HEK293 (cell line): ENCODE results near the gene SGF29.
"Not testable (repeated sequence)": the region's sequence is repeated elsewhere in the genome, so short reads cannot be mapped to it uniquely, and the experiment has no call there.

Source experiments
- CTCF ChIA-PET: fragments of 350-600 bp; formaldehyde crosslinking; extraction: SDS; loops from one replicate; lab custom pipeline; 2021; ENCODE audit warnings: antibody characterized with exemption; lab: Yijun Ruan, JAX
- POLR2A ChIA-PET: fragments of 300-600 bp; formaldehyde crosslinking; extraction: SDS; loops from one replicate; lab custom pipeline; 2020; ENCODE audit warnings: antibody characterized with exemption, inconsistent platforms; lab: Yijun Ruan, JAX
- H3K27ac ChIP-seq: fragments of 200-500 bp; sonication (Bioruptor generic); 2 replicates; pipeline ENCODE4 v1.5.1; 2014; ENCODE audit warnings: low read depth, low read length, control low read depth, inconsistent platforms; ENCODE audit errors: extremely low read depth
- H3K36me3 ChIP-seq, 2 experiments: fragments of 200-500 bp in 1 of 2; sonication (Bioruptor generic) in 1 of 2; 1 replicate in 1 of 2; 2 replicates in 1 of 2; pipeline ENCODE4 v1.5.1; 2014 to 2017; ENCODE audit warnings: inconsistent platforms in 2 of 2, low read length in 2 of 2; ENCODE audit not compliant: control insufficient read depth in 2 of 2, insufficient read depth in 1 of 2
- H3K4me1 ChIP-seq: fragments of 200-500 bp; sonication (Bioruptor generic); 2 replicates; pipeline ENCODE4 v1.5.1; 2014; ENCODE audit warnings: mild to moderate bottlenecking, low read length, inconsistent platforms; ENCODE audit not compliant: control insufficient read depth, insufficient read depth
- H3K4me3 ChIP-seq: 2 replicates; pipeline ENCODE4 v1.5.1; 2011; ENCODE audit warnings: low read depth, mild to moderate bottlenecking, control low read depth, low read length, moderate library complexity
- H3K9me3 ChIP-seq: fragments of 200-500 bp; sonication (Bioruptor generic); 2 replicates; pipeline ENCODE4 v1.5.1; 2014; ENCODE audit warnings: low read depth, low read length, inconsistent platforms; ENCODE audit not compliant: control insufficient read depth, insufficient read depth
- EGR2 ChIP-seq: fragments of 450-650 bp; formaldehyde crosslinking; IDR thresholded peaks from 2 replicates; pipeline ENCODE4 v1.5.1; 2016; ENCODE audit warnings: low read depth, missing biosample characterization, missing genetic modification characterization
- IKZF3 ChIP-seq: fragments of 450-650 bp; IDR thresholded peaks from 2 replicates; pipeline ENCODE4 v1.5.0; 2018; ENCODE audit warnings: missing biosample characterization, mild to moderate bottlenecking, missing genetic modification characterization, moderate library complexity
- OVOL3 ChIP-seq: fragments of 450-650 bp; formaldehyde crosslinking; IDR thresholded peaks from 2 replicates; pipeline ENCODE4 v1.5.1; 2016; ENCODE audit warnings: missing biosample characterization, missing genetic modification characterization
- SCRT2 ChIP-seq: fragments of 450-650 bp; formaldehyde crosslinking; IDR thresholded peaks from 2 replicates; pipeline ENCODE4 v1.5.1; 2016; ENCODE audit warnings: missing biosample characterization, missing genetic modification characterization
- ZBTB11 ChIP-seq: fragments of 450-650 bp; formaldehyde crosslinking; conservative IDR thresholded peaks from 2 replicates; pipeline ENCODE4 v1.5.1; 2016; ENCODE audit warnings: low read depth, missing biosample characterization, missing genetic modification characterization
- ZBTB17 ChIP-seq: fragments of 450-650 bp; formaldehyde crosslinking; IDR thresholded peaks from 2 replicates; pipeline ENCODE4 v1.5.1; 2016; ENCODE audit warnings: missing biosample characterization, missing genetic modification characterization
- ZBTB26 ChIP-seq: fragments of 450-650 bp; formaldehyde crosslinking; optimal IDR thresholded peaks from 2 replicates; pipeline ENCODE3; 2016; ENCODE audit warnings: missing biosample characterization, mild to moderate bottlenecking, missing genetic modification characterization
- ZBTB8A ChIP-seq: fragments of 450-650 bp; formaldehyde crosslinking; IDR thresholded peaks from 2 replicates; pipeline ENCODE4 v1.5.1; 2016; ENCODE audit warnings: missing biosample characterization, missing genetic modification characterization
- ZNF16 ChIP-seq: fragments of 450-650 bp; formaldehyde crosslinking; IDR thresholded peaks from 2 replicates; pipeline ENCODE4 v1.5.1; 2016; ENCODE audit warnings: low read depth, missing biosample characterization, missing genetic modification characterization
- ZNF221 ChIP-seq: fragments of 450-650 bp; formaldehyde crosslinking; IDR thresholded peaks from 2 replicates; pipeline ENCODE4 v1.5.1; 2017; ENCODE audit warnings: missing biosample characterization, missing genetic modification characterization, borderline replicate concordance
- ZNF274 ChIP-seq, 2 experiments: fragments of 200-500 bp in 1 of 2; fragments of 450-650 bp in 1 of 2; sonication (Bioruptor generic) in 1 of 2; formaldehyde crosslinking in 1 of 2; IDR thresholded peaks; 2 replicates each; pipeline versions ENCODE4 v1.5.1 to v1.6.1; 2014 to 2016; ENCODE audit warnings: borderline replicate concordance in 1 of 2, inconsistent platforms in 1 of 2, low read length in 1 of 2, missing biosample characterization in 1 of 2, missing genetic modification characterization in 1 of 2
- ZNF555 ChIP-seq: fragments of 450-650 bp; formaldehyde crosslinking; conservative IDR thresholded peaks from 2 replicates; pipeline ENCODE4 v1.5.1; 2017; ENCODE audit warnings: missing biosample characterization, mild to moderate bottlenecking, missing genetic modification characterization, inconsistent platforms
- ZNF626 ChIP-seq: fragments of 450-650 bp; sonication (Bioruptor Pico); formaldehyde crosslinking; IDR thresholded peaks from 2 replicates; pipeline ENCODE4 v1.5.1; 2018; ENCODE audit warnings: missing biosample characterization, missing genetic modification characterization, inconsistent platforms
- ZNF639 ChIP-seq: fragments of 450-650 bp; formaldehyde crosslinking; IDR thresholded peaks from 2 replicates; pipeline ENCODE4 v1.5.1; 2016; ENCODE audit warnings: missing biosample characterization, missing genetic modification characterization
- ZSCAN16 ChIP-seq: fragments of 450-650 bp; formaldehyde crosslinking; IDR thresholded peaks from 2 replicates; pipeline ENCODE4 v1.5.1; 2016; ENCODE audit warnings: missing biosample characterization, missing genetic modification characterization

Gene SGF29

GRCh38 chr16:28616636-28617035, 62.9 kb downstream of the SGF29 start (continued):
- TF ChIP-seq ZBTB11 (tag by site-specific recombination) (no peak), ZBTB17 (tag by site-specific recombination) (no peak), SCRT2 (tag by site-specific recombination) (no peak)

- TF ChIP-seq ZNF274 (IDR thresholded peaks at IDR 0.05; ENCODE audit: low read length) (no peak), ZNF274 (tag by site-specific recombination; IDR thresholded peaks at IDR 0.05; ENCODE audit: borderline replicate concordance) (no peak), ZSCAN16 (no peak), IKZF3 (tag by site-specific recombination) (no peak), ZNF555 (tag by site-specific recombination) (no peak), OVOL3 (tag by site-specific recombination) (no peak), ZBTB26 (tag by site-specific recombination) (no peak), ZNF639 (no peak), ZNF16 (tag by site-specific recombination) (no peak), ZBTB8A (tag by site-specific recombination) (no peak), ZNF221 (no peak), ZNF626 (tag by site-specific recombination) (no peak), EGR2 (no peak)
- TF ChIP-seq, all 188 proteins: peak for 0
- POLR2A ChIA-PET = no interaction called here
- CTCF ChIA-PET = interaction anchor here (0.9 kb wide), 1 partner anchor 327 kb away, joined by 3 read pairs; no protein-coding TSS in a partner anchor
- H3K4me3 ChIP-seq = no peak overlapping the region
- H3K4me1 ChIP-seq = no peaks in the 10 kb centered on the region
- H3K27ac ChIP-seq = no peak overlapping the region
- H3K36me3 ChIP-seq = no peaks in the 10 kb centered on the region
- H3K9me3 ChIP-seq = no peaks in the 10 kb centered on the region
Observed at GRCh38 chr16:28617874-28618273, 64.2 kb downstream of the SGF29 start.

- POLR2A ChIA-PET, H3K9me3 ChIP-seq, H3K4me3 ChIP-seq, CTCF ChIA-PET, H3K27ac ChIP-seq, H3K4me1 ChIP-seq, H3K36me3 ChIP-seq: not testable (repeated sequence)
Observed at GRCh38 chr16:28620316-28620715, 66.6 kb downstream of the SGF29 start.
